RWPE2 (cell line): ENCODE data around the gene BRWD1.

Source experiments
- ATAC-seq: fragments of 200-7000 bp; cut with Tn5 transposase; 3 replicates; pipeline ENCODE4 v1.9.1; 2021; ENCODE audit warnings: low read depth
- DNase-seq: peaks from one replicate; pipeline ENCODE4 v3.0.0-alpha.2; 2020; ENCODE audit warnings: low spot score
- H3K27ac ChIP-seq: fragments of 450-650 bp; 2 replicates; pipeline ENCODE4 v1.5.1; 2017; ENCODE audit warnings: mild to moderate bottlenecking; ENCODE audit not compliant: poor library complexity, severe bottlenecking
- H3K27me3 ChIP-seq: fragments of 250-450 bp; sonication (Bioruptor Pico); 2 replicates; pipeline ENCODE4 v1.5.1; 2021; ENCODE audit warnings: mild to moderate bottlenecking, moderate library complexity; ENCODE audit not compliant: insufficient read depth, poor library complexity, severe bottlenecking
- H3K36me3 ChIP-seq: fragments of 250-450 bp; sonication (Bioruptor Pico); 2 replicates; pipeline ENCODE4 v1.5.1; 2020; ENCODE audit warnings: low read depth, mild to moderate bottlenecking, moderate library complexity
- H3K4me1 ChIP-seq: fragments of 250-450 bp; sonication (Bioruptor Pico); 2 replicates; pipeline ENCODE4 v1.5.1; 2021; ENCODE audit warnings: mild to moderate bottlenecking, moderate library complexity; ENCODE audit not compliant: insufficient read depth, poor library complexity, severe bottlenecking
- H3K4me3 ChIP-seq: fragments of 250-450 bp; sonication (Bioruptor Pico); 2 replicates; pipeline ENCODE4 v1.5.1; 2021; ENCODE audit warnings: mild to moderate bottlenecking, moderate library complexity; ENCODE audit not compliant: severe bottlenecking
- H3K9me3 ChIP-seq: fragments of 250-450 bp; sonication (Bioruptor Pico); 2 replicates; pipeline ENCODE4 v1.5.1; 2021; ENCODE audit warnings: mild to moderate bottlenecking, moderate library complexity; ENCODE audit not compliant: severe bottlenecking
- TF ChIP-seq, protein P1 (sequence below): fragments of 450-650 bp; IDR thresholded peaks from one replicate; pipeline ENCODE4 v1.5.1; 2017; ENCODE audit warnings: mild to moderate bottlenecking, moderate library complexity; ENCODE audit not compliant: poor library complexity, severe bottlenecking

Gene BRWD1

DNA sequence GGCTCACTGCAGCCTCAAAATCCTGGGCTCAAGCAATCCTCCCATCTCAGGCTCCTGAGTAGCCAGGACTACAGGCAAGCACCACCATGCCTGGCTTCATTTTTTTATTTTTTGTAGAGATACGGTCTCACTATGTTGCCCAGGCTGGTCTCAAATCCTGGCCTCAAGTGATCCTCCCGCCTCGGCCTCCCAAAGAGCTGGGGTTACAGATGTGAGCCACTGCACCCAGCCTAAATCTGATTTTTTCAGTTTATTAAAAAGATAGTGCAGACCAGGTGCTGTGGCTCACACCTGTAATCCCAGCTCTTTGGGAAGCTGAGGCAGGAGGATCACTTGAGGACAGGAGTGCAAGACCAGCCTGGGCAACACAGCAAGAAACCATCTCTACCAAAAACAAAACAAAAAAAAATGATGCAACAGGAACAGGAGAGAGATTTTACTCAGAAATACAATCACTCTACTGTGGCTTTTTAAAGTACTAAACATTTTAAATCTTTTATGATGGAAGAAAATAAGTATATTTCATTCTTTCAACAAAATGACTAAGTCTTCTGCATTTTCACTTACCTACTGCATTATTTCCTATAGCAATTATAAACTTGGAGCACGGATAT, 132.1 kb downstream of the BRWD1 start:
- no peaks in the 10 kb centered on the region for H3K9me3 ChIP-seq
- no peak overlapping the region for H3K4me3 ChIP-seq
- DNase-seq (no peak), ATAC-seq (no peak)
- no peak overlapping the region for H3K27ac ChIP-seq
- H3K4me1 ChIP-seq = peaks cover 21% of the 10 kb centered on the region
- TF ChIP-seq, protein P1, sequence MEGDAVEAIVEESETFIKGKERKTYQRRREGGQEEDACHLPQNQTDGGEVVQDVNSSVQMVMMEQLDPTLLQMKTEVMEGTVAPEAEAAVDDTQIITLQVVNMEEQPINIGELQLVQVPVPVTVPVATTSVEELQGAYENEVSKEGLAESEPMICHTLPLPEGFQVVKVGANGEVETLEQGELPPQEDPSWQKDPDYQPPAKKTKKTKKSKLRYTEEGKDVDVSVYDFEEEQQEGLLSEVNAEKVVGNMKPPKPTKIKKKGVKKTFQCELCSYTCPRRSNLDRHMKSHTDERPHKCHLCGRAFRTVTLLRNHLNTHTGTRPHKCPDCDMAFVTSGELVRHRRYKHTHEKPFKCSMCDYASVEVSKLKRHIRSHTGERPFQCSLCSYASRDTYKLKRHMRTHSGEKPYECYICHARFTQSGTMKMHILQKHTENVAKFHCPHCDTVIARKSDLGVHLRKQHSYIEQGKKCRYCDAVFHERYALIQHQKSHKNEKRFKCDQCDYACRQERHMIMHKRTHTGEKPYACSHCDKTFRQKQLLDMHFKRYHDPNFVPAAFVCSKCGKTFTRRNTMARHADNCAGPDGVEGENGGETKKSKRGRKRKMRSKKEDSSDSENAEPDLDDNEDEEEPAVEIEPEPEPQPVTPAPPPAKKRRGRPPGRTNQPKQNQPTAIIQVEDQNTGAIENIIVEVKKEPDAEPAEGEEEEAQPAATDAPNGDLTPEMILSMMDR = no peak
- H3K36me3 ChIP-seq = peaks cover 49% of the 10 kb centered on the region
- H3K27me3 ChIP-seq = no peaks in the 10 kb centered on the region

DNA sequence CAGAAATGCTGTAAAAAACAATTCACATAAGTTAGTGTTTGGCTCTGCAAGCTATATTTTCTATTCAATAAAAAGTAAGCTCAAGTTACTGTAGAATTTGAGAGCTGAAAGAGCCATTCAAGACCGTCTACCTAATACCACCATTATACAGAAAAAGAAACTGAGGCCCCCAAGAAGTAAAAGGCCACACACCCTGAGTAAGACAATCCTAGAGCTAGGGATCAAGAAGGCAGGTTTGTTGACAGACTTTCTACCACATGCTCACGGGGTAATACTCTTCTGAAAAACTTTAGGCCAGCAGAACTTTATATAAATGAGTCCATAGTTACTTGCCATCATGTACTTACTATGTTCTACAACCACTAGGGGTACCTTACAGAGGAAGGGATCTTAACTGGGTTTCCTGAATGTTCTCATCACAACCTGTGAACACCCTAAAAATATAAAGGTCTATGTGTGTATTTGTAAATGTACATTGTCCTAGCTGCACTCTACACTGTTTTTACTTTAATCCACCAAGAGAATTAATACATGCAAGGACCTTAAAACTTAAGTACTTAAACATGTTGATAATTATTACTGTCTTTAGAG, 132.9 kb downstream of the BRWD1 start:
- H3K36me3 ChIP-seq = peaks cover 57% of the 10 kb centered on the region
- no peak for DNase-seq
- H3K4me1 ChIP-seq = peaks cover 15% of the 10 kb centered on the region

DNA sequence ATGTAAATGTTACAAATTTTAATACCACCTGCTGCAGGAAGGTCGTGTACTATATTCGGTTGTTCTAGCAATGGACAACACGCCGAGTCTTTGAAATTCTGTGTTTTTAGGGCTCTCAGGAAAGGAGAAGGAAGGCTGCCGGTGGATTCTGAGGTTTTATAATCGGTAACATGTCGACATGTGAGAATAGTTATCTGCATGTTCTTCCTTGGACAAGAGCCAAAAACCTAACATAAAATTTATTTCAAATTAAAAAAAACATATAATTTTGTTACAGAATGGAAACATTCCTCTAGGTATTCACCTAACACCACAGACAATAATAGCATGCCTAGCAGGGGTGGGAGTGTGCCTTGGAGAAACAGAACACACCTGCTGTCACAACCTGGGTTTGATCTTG, 135.0 kb downstream of the BRWD1 start:
- Histone ChIP-seq H3K4me1 (peaks cover 10% of the 10 kb centered on the region), H3K27ac (no peak overlapping the region), H3K4me3 (no peak overlapping the region), H3K9me3 (no peaks in the 10 kb centered on the region), H3K36me3 (peaks cover 78% of the 10 kb centered on the region), H3K27me3 (no peaks in the 10 kb centered on the region)
- no peak for DNase-seq
- ATAC-seq = no peak
- TF ChIP-seq, protein P1 = no peak

More for the DNA sequence above, 132.9 kb downstream of the BRWD1 start:
- H3K27me3 ChIP-seq = no peaks in the 10 kb centered on the region
- TF ChIP-seq, protein P1 = peak; percentile 21
- no peak overlapping the region for H3K4me3 ChIP-seq
- H3K9me3 ChIP-seq = no peaks in the 10 kb centered on the region
- no peak overlapping the region for H3K27ac ChIP-seq
- no peak for ATAC-seq

DNA sequence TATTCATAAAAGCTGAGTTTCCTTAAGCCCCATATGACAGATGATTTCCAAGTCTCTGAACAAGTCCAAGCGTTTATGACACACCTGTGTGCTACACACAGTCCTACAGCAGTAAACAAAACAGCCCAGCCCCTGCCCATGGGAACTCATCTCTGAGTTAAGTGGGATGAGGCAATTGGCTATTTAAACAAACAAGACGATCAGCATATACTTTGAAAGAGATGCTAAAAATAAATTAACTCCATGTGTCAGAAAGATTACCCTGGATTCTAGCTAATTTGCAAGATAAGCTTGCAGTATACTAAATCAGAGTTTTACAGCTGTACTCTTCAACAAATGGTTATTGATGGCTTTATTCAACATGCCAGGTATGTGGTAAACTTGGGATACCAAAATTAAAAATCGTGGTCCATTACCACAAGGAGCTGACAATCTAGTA, 137.1 kb downstream of the BRWD1 start:
- H3K4me3 ChIP-seq = no peak overlapping the region
- peaks cover 1% of the 10 kb centered on the region for H3K4me1 ChIP-seq
- DNase-seq (no peak), ATAC-seq (no peak)
- no peaks in the 10 kb centered on the region for H3K27me3 ChIP-seq
- TF ChIP-seq, protein P1 = no peak
- H3K27ac ChIP-seq = no peak overlapping the region
- no peaks in the 10 kb centered on the region for H3K9me3 ChIP-seq
- H3K36me3 ChIP-seq = peaks cover 87% of the 10 kb centered on the region

DNA sequence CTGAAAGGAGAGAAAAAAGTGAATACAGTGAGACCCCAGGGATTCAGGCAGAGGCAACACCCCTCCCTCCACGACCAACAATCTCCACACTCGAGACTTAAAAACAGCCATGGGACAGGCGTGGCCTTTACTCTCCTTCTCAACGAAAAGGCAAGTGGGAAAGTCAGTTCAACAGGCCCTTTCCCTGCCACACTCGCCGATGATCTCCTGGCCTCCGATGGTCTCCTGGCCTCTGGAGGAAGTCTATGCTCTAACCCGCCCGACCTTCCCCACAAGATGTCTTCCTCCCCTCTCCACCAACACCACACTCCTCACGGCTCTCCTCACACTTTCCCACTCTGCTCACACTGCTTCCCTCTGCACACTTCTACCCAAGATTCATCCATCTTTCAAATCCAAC, 137.8 kb downstream of the BRWD1 start:
- Histone ChIP-seq H3K27ac (no peak overlapping the region), H3K9me3 (no peaks in the 10 kb centered on the region), H3K27me3 (no peaks in the 10 kb centered on the region), H3K4me1 (no peaks in the 10 kb centered on the region), H3K36me3 (peaks cover 82% of the 10 kb centered on the region), H3K4me3 (no peak overlapping the region)
- ATAC-seq (no peak), DNase-seq (no peak)
- TF ChIP-seq, protein P1 = no peak
